Ectodermal cell (in vitro differentiated cells): Measurements from ENCODE around the gene GPR32.

Experiments
- H3K27ac ChIP-seq: 2 replicates; pipeline ENCODE4 v1.7.0; 2013; ENCODE audit warnings: mild to moderate bottlenecking, low read depth, low read length; ENCODE audit not compliant: insufficient read depth, poor library complexity, severe bottlenecking
- H3K27me3 ChIP-seq: 2 replicates; pipeline ENCODE4 v1.7.0; 2013; ENCODE audit warnings: mild to moderate bottlenecking, low read length; ENCODE audit not compliant: insufficient read depth, control insufficient read depth, poor library complexity, severe bottlenecking
- H3K36me3 ChIP-seq: one replicate; pipeline ENCODE4 v1.7.0; 2013; ENCODE audit warnings: low read length; ENCODE audit not compliant: control insufficient read depth, insufficient read depth
- H3K4me1 ChIP-seq: one replicate; pipeline ENCODE4 v1.7.0; 2013; ENCODE audit warnings: low read length; ENCODE audit not compliant: control insufficient read depth, insufficient read depth
- H3K4me3 ChIP-seq: 2 replicates; pipeline ENCODE4 v1.7.0; 2013; ENCODE audit warnings: low read depth, low read length, control low read depth; ENCODE audit not compliant: insufficient read depth
- H3K9me3 ChIP-seq: 2 replicates; pipeline ENCODE4 v1.7.0; 2013; ENCODE audit warnings: mild to moderate bottlenecking, low read length, moderate library complexity; ENCODE audit not compliant: control insufficient read depth
- WGBS, 2 experiments: methylation state at CpG; one replicate each; pipeline ENCODE4 v1.1.7; 2013; ENCODE audit warnings: missing lambda C conversion rate in 2 of 2; 5-methylcytosine and 5-hydroxymethylcytosine counted together

Gene GPR32

DNA sequence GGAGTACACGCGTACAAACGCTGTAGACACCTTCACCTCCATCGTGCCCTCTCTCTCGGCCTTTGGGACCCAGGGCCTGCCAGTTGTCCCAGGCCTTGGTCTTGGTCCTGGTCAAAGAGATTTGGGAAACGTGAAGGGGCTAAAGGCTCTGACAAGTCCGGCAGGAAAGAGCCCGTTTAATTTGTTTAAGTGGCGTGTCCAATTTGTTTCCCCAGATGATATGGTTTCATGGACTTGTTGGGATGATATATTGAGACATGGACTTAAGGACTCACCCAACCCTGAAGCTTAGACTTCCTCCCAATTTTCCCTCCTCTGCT is 44.4 kb upstream of the GPR32 start:
- H3K4me3 ChIP-seq: peak overlapping the region; percentile 47
- H3K4me1 ChIP-seq: peaks cover 18% of the 10 kb centered on the region
- H3K36me3 ChIP-seq: no peaks in the 10 kb centered on the region
- no peaks in the 10 kb centered on the region for H3K9me3 ChIP-seq
- peaks cover 18% of the 10 kb centered on the region for H3K27me3 ChIP-seq
- no peak overlapping the region for H3K27ac ChIP-seq
- WGBS, 2 experiments: 83 to 85% methylated on average over 9 of the region's 9 CpGs

DNA sequence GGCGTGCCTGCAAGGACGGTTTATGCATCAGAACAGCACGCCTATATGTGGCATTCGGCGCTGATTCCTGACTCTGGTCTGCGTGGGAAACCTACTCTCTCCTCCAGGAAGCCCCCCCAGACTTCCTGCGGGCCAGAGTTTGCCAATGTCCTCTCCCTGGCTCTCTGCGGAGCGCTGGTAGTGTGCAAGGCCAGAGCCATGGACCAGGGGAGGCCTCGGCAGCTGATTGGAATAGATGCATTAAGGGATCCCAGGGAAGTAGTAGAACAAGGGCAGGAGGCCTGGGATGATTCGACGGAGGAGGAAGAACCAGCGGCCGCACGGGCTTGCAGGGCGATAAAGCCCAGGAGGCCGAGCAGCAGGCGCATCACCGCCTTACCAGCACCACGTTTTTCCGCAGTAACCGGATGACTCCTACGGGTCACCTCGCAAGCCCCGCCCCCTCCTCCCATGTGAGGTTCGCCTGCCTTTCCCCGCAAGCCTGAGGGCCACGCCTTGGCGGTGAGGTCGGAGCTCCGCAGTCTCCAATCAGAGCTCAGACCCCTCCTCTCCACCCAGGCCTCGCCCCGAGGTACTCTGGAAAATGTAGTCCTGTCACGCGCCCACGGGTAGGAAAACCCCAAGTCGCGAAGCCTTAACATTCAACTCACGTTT is 42.1 kb upstream of the GPR32 start:
- Histone ChIP-seq H3K27ac (no peak overlapping the region), H3K9me3 (peaks cover 2% of the 10 kb centered on the region), H3K36me3 (no peaks in the 10 kb centered on the region), H3K27me3 (peaks cover 10% of the 10 kb centered on the region), H3K4me1 (peaks cover 12% of the 10 kb centered on the region), H3K4me3 (peak overlapping the region; percentile 6)
- WGBS, 2 experiments: 52 to 54% methylated on average over 39 of the region's 39 CpGs

DNA sequence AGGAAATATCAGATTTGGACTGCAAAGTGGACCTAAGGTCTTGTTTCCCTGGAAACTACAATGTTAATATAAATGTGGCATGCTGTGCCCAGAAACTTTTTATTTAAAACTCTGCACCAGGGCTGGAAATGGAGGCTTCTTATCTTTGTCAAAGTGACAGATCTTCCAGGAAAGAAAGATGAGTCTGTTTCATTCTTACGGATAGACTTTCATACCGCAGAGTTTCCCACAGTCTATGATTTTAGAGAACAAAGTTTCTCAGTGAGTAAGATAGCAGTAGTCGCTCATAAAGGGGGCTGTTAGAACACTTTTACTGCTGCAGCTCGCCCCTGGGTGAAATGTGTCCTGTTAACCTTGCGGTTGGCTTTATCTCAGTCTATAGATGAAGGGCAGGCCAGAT is 40.4 kb upstream of the GPR32 start:
- WGBS, 2 experiments: 77 to 83% methylated on average over 5 of the region's 5 CpGs
- no peak overlapping the region for H3K27ac ChIP-seq
- H3K9me3 ChIP-seq: peaks cover 2% of the 10 kb centered on the region
- H3K36me3 ChIP-seq: no peaks in the 10 kb centered on the region
- H3K27me3 ChIP-seq: no peaks in the 10 kb centered on the region
- H3K4me1 ChIP-seq: peaks cover 4% of the 10 kb centered on the region
- no peak overlapping the region for H3K4me3 ChIP-seq

DNA sequence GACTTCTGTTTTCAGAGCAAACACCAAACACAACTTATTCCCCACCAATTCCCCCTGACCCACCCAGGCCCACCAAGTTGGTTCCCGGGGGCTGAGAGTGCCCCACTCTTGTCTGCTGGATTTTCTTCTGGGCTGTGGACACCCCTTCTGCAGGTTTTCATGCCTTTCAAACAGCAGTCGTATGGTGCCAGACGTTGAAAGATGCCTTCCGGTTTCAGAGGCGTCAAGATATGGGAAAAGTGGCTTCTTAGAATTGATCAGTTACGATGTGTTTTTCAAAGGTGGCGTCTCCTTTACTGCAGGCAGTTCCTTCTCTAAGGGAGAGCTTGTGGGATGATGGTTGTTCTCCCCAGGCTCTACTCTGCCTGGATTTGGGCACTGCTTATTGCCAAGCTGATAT is 34.4 kb upstream of the GPR32 start:
- no peak overlapping the region for H3K27ac ChIP-seq
- no peaks in the 10 kb centered on the region for H3K4me1 ChIP-seq
- no peaks in the 10 kb centered on the region for H3K27me3 ChIP-seq
- 87 to 90% methylated on average over 7 of the region's 7 CpGs for WGBS, 2 experiments
- no peak overlapping the region for H3K4me3 ChIP-seq
- H3K36me3 ChIP-seq: no peaks in the 10 kb centered on the region
- H3K9me3 ChIP-seq: peaks cover 5% of the 10 kb centered on the region

DNA sequence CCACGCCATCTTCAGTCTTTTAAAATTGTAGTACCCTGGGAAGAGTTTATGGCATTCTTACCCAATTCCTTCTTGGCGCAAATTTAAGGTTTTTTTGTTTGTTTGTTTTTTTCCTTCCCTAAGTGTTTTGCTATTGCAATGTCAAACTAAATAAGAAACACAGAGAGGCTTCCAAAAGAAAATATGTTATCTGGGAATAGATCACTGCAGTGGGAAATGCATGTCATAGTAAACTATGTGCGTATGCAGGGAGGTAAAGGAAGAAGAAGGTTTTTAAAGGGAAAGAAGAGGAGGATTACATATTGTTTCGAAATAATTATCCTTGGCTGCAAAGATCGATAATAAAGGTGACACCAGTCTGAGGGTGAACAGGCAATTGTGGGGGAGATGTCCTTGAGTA is 33.9 kb upstream of the GPR32 start:
- Histone ChIP-seq H3K27ac (no peak overlapping the region), H3K27me3 (no peaks in the 10 kb centered on the region), H3K36me3 (no peaks in the 10 kb centered on the region), H3K4me3 (no peak overlapping the region), H3K9me3 (peaks cover 5% of the 10 kb centered on the region), H3K4me1 (no peaks in the 10 kb centered on the region)
- 70 to 75% methylated on average over 5 of the region's 5 CpGs for WGBS, 2 experiments

DNA sequence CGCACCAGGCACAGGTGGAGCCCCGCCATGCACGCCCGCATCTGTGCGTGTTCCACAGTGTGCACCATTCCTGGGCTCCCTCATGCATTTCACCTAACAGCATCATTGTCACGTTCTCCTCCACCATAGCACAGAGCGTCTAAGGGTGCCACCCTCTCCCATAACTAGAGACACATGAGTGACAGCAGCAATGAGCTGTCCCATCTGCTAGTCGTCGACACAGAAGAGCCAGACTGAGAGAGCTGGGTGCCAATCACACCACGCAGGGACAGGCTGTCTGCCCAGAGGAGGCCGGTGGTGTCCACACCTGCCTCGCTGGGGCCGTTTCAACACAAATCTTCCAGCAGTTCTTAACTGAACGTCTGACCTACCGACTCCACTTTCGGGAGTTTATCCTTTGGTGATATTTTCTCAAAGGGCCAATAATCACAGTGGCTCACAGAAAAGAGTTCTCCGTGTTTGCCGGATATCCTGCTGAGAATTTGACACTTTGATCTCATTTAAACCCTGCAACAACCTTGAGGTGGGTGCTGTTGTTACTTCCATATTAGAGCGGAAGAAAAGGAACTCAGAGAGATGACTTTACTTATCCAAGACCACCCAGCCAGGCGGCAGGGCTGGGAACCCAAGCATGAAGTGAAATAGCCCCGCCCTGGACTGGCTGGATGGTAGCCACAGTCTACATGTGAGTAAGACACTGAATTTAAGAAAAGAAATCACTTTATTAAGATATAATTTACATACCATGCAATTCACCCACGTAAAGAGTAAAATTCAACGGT is 30.9 kb upstream of the GPR32 start:
- H3K4me3 ChIP-seq: no peak overlapping the region
- no peaks in the 10 kb centered on the region for H3K4me1 ChIP-seq
- H3K27me3 ChIP-seq: no peaks in the 10 kb centered on the region
- no peak overlapping the region for H3K27ac ChIP-seq
- H3K36me3 ChIP-seq: no peaks in the 10 kb centered on the region
- peaks cover 3% of the 10 kb centered on the region for H3K9me3 ChIP-seq
- WGBS, 2 experiments: 84 to 86% methylated on average over 21 to 23 of the region's 23 CpGs

DNA sequence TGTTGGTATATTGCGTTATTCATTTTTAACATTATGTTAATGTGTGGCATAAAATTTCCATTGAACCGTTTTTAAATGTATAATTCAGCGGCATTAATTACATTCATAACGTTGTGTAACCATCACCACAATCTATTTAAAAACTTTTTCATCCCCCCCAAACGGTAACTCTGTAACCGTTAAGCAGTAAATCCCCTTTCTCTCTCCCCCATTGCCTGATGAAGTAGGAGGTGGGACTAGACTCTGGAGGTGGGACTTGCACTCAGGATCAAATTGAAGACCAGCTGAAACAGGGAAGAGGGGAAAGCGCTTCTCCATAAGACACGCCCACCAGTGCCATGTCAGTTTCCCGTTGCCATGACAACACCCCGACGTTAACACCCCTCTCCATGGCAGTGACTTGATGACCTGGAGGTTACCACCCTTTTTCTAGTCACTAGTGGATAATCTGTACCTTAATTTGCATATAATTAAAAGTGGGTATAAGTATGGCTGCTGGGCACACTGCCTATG is 30.3 kb upstream of the GPR32 start:
- Histone ChIP-seq H3K4me1 (no peaks in the 10 kb centered on the region), H3K27me3 (no peaks in the 10 kb centered on the region), H3K9me3 (peaks cover 3% of the 10 kb centered on the region), H3K4me3 (no peak overlapping the region), H3K36me3 (no peaks in the 10 kb centered on the region), H3K27ac (no peak overlapping the region)
- 75 to 84% methylated on average over 6 to 11 of the region's 11 CpGs for WGBS, 2 experiments

DNA sequence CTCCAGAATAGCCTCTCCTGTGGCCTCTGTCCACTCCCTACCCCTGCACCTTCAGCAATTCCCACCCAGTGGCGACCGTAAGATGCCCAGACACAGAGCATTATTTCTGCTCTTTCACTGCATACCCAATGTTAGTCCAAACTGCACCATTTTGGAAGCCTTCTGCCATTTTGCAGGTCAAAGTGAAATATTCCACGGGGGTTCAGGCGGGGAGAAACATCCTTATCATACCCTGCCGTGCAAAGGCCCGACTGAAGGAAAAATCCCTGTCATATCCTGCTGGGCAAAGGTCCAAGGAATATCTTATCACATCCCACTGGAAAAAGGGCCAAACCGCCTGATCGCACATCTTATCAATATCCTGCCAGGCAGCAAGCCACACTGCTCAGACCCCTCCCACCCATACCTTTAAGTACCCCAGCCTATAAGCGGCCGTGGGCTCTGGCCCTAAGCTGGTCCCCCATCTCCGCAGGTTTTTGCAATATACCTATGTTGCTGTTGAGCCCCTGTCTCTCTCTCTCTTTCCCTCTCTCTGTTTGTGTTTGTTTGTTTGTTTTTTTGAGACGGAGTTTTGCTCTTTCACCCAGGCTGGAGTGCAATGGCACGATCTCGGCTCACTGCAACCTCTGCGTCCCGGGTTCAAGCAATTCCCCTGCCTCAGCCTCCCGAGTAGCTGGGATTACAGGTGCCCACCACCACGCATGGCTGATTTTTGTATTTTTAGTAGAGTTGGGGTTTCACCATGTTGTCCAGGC is 28.9 kb upstream of the GPR32 start:
- 78 to 80% methylated on average over 18 of the region's 18 CpGs for WGBS, 2 experiments
- H3K4me3 ChIP-seq: no peak overlapping the region
- H3K36me3 ChIP-seq: no peaks in the 10 kb centered on the region
- no peaks in the 10 kb centered on the region for H3K4me1 ChIP-seq
- peaks cover 3% of the 10 kb centered on the region for H3K9me3 ChIP-seq
- no peak overlapping the region for H3K27ac ChIP-seq
- no peaks in the 10 kb centered on the region for H3K27me3 ChIP-seq

DNA sequence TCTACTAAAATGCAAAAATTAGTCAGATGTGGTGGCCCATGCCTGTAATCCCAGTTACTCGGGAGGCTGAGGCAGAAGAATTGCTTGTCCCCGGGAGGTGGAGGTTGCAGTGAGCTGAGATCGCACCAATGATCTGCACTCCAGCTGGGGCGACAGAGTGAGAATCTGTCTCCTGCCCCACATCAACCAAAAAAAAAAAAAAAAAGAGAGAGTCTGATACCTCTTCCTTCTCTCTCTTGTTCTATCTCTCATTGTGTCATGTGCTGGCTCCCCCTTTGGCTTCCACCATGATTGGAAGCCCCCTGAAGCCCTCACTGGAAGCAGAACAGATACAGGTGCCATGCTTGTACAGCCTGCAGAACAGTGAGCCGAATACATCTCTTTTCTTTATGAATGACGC is 26.7 kb upstream of the GPR32 start:
- WGBS, 2 experiments: 83 to 85% methylated on average over 6 of the region's 6 CpGs
- H3K4me3 ChIP-seq: no peak overlapping the region
- no peaks in the 10 kb centered on the region for H3K27me3 ChIP-seq
- H3K4me1 ChIP-seq: no peaks in the 10 kb centered on the region
- no peaks in the 10 kb centered on the region for H3K36me3 ChIP-seq
- H3K27ac ChIP-seq: no peak overlapping the region
- H3K9me3 ChIP-seq: peaks cover 3% of the 10 kb centered on the region

DNA sequence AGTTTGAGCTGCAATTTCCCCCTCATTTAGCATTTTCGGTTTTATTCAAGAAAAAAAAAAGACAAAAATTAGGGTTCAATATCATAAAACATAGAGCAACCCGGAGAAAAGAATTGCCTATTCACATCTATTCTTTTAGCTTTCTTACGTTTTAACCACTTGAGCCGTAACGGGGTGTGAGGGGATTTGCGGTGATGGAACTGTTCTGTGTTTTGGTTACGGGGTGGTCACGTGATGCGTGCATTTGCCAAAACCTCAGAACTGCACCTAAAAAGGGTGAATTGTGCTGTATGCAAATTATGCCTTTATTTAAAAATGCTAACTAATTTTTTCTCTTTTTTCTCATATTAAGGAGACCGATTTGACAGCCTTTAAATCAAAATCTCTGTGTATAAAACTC is 25.0 kb upstream of the GPR32 start:
- H3K9me3 ChIP-seq: peaks cover under 1% of the 10 kb centered on the region
- H3K27me3 ChIP-seq: no peaks in the 10 kb centered on the region
- H3K27ac ChIP-seq: no peak overlapping the region
- no peaks in the 10 kb centered on the region for H3K36me3 ChIP-seq
- no peak overlapping the region for H3K4me3 ChIP-seq
- H3K4me1 ChIP-seq: no peaks in the 10 kb centered on the region
- WGBS, 2 experiments: 76 to 77% methylated on average over 10 of the region's 10 CpGs
